WTC11 (cell line): Measurements from ENCODE around the gene RBMS2. TPM values are rescaled to one million over a fixed set of nuclear protein-coding genes. Genes with fewer than 3 reads are reported as not detected.

Experiments
- ATAC-seq: fragments of 200-7000 bp; cut with Tn5 transposase; 2 replicates; pipeline ENCODE4 v1.10.0; 2021; ENCODE audit warnings: mild to moderate bottlenecking, moderate library complexity
- CTCF ChIA-PET: fragments of 300-600 bp; sonication (Branson Sonifier 250); formaldehyde crosslinking; loops from one replicate; lab custom pipeline; 2021; ENCODE audit warnings: antibody characterized with exemption; lab: Charles Lee
- POLR2A ChIA-PET: fragments of 350-600 bp; sonication (Branson Sonifier 250); formaldehyde crosslinking; loops from one replicate; lab custom pipeline; 2021; ENCODE audit warnings: antibody characterized with exemption; lab: Charles Lee
- DNase-seq: peaks from one replicate; pipeline ENCODE4 v3.0.0; 2021; ENCODE audit warnings: low spot score
- H3K27ac Mint-ChIP-seq: 2 replicates; pipeline ENCODE4 v1.8.0; 2021; ENCODE audit warnings: mixed read lengths
- H3K27me3 Mint-ChIP-seq: 2 replicates; pipeline ENCODE4 v1.8.0; 2021; ENCODE audit warnings: low read depth, mild to moderate bottlenecking, moderate library complexity, mixed read lengths
- H3K36me3 Mint-ChIP-seq: 2 replicates; pipeline ENCODE4 v1.8.0; 2021; ENCODE audit warnings: mixed read lengths
- H3K4me1 Mint-ChIP-seq: 2 replicates; pipeline ENCODE4 v1.8.0; 2022; ENCODE audit warnings: mixed read lengths
- H3K4me3 Mint-ChIP-seq: 2 replicates; pipeline ENCODE4 v1.8.0; 2021; ENCODE audit warnings: mild to moderate bottlenecking, moderate library complexity, mixed read lengths
- H3K9me3 Mint-ChIP-seq: 2 replicates; pipeline ENCODE4 v1.8.0; 2021; ENCODE audit warnings: mixed read lengths
- AFF4 ChIP-seq: sonication (generic); formaldehyde crosslinking; IDR thresholded peaks from 2 replicates; pipeline ENCODE4 v1.8.1; 2023; ENCODE audit warnings: mild to moderate bottlenecking, missing genetic modification reagents, borderline replicate concordance
- ATF3 ChIP-seq: sonication (generic); formaldehyde crosslinking; conservative IDR thresholded peaks from 2 replicates; pipeline ENCODE4 v1.8.1; 2022; ENCODE audit warnings: mild to moderate bottlenecking, missing genetic modification reagents
- CREM ChIP-seq: sonication (generic); formaldehyde crosslinking; IDR thresholded peaks from 2 replicates; pipeline ENCODE4 v1.8.1; 2022; ENCODE audit warnings: mild to moderate bottlenecking, missing genetic modification reagents, moderate library complexity
- E2F5 ChIP-seq: sonication (generic); formaldehyde crosslinking; IDR thresholded peaks from 2 replicates; pipeline ENCODE4 v1.8.1; 2022; ENCODE audit warnings: mild to moderate bottlenecking, moderate library complexity, missing genetic modification reagents
- ELF4 ChIP-seq: sonication (generic); formaldehyde crosslinking; IDR thresholded peaks from 2 replicates; pipeline ENCODE4 v1.8.1; 2022; ENCODE audit warnings: low read depth, mild to moderate bottlenecking, moderate library complexity, missing genetic modification reagents
- EMX1 ChIP-seq: fragments of 250-450 bp; sonication (Bioruptor Pico); IDR thresholded peaks from 2 replicates; pipeline ENCODE4 v1.8.0; 2021; ENCODE audit warnings: mild to moderate bottlenecking
- ETV6 ChIP-seq: sonication (generic); formaldehyde crosslinking; IDR thresholded peaks from 2 replicates; pipeline ENCODE4 v1.8.1; 2022; ENCODE audit warnings: mild to moderate bottlenecking, missing genetic modification reagents
- GRHL2 ChIP-seq: fragments of 250-450 bp; sonication (Bioruptor Pico); IDR thresholded peaks from 2 replicates; pipeline ENCODE4 v1.8.0; 2022; ENCODE audit warnings: mild to moderate bottlenecking, moderate library complexity; ENCODE audit not compliant: insufficient replicate concordance, severe bottlenecking
- IRF2 ChIP-seq: sonication (generic); formaldehyde crosslinking; IDR thresholded peaks from 2 replicates; pipeline ENCODE4 v1.8.0; 2022; ENCODE audit warnings: low read depth, missing genetic modification reagents, borderline replicate concordance
- JAZF1 ChIP-seq: fragments of 250-450 bp; sonication (Bioruptor Pico); IDR thresholded peaks from 2 replicates; pipeline ENCODE4 v1.9.0; 2021; ENCODE audit warnings: moderate library complexity, mild to moderate bottlenecking, inconsistent platforms
- JUN ChIP-seq: sonication (generic); formaldehyde crosslinking; IDR thresholded peaks from 2 replicates; pipeline ENCODE4 v1.8.0; 2023; ENCODE audit warnings: mild to moderate bottlenecking, missing genetic modification reagents
- MAX ChIP-seq: sonication (generic); formaldehyde crosslinking; IDR thresholded peaks from 2 replicates; pipeline ENCODE4 v1.8.0; 2022; ENCODE audit warnings: mild to moderate bottlenecking, missing genetic modification reagents
- NFYB ChIP-seq: sonication (generic); formaldehyde crosslinking; conservative IDR thresholded peaks from 2 replicates; pipeline ENCODE4 v1.8.0; 2022; ENCODE audit warnings: low read depth, missing genetic modification reagents
- NR2C2 ChIP-seq: sonication (generic); formaldehyde crosslinking; IDR thresholded peaks from 2 replicates; pipeline ENCODE4 v1.8.0; 2022; ENCODE audit warnings: mild to moderate bottlenecking, missing genetic modification reagents
- NR3C1 ChIP-seq: sonication (generic); formaldehyde crosslinking; conservative IDR thresholded peaks from 2 replicates; pipeline ENCODE4 v1.8.1; 2023; ENCODE audit warnings: low read depth, mild to moderate bottlenecking, missing genetic modification reagents
- RELA ChIP-seq: sonication (generic); formaldehyde crosslinking; IDR thresholded peaks from 2 replicates; pipeline ENCODE4 v1.8.1; 2022; ENCODE audit warnings: missing genetic modification reagents, mild to moderate bottlenecking, borderline replicate concordance
- RORB ChIP-seq: fragments of 250-450 bp; sonication (Bioruptor Pico); IDR thresholded peaks from 2 replicates; pipeline ENCODE4 v1.9.0; 2021; ENCODE audit warnings: mild to moderate bottlenecking
- SMAD3 ChIP-seq: sonication (generic); formaldehyde crosslinking; IDR thresholded peaks from 2 replicates; pipeline ENCODE4 v1.8.0; 2022; ENCODE audit warnings: missing genetic modification reagents, mild to moderate bottlenecking, borderline replicate concordance
- TEAD1 ChIP-seq: sonication (generic); formaldehyde crosslinking; IDR thresholded peaks from 2 replicates; pipeline ENCODE4 v1.8.0; 2022; ENCODE audit warnings: mild to moderate bottlenecking, missing genetic modification reagents
- TP53 ChIP-seq: sonication (generic); formaldehyde crosslinking; IDR thresholded peaks from 2 replicates; pipeline ENCODE4 v1.8.1; 2023; ENCODE audit warnings: mild to moderate bottlenecking, missing genetic modification reagents
- USF1 ChIP-seq: sonication (generic); formaldehyde crosslinking; IDR thresholded peaks from 2 replicates; pipeline ENCODE4 v1.8.0; 2022; ENCODE audit warnings: mild to moderate bottlenecking, missing genetic modification reagents
- ZNF121 ChIP-seq: sonication (generic); formaldehyde crosslinking; IDR thresholded peaks from 2 replicates; pipeline ENCODE4 v1.8.0; 2023; ENCODE audit warnings: missing genetic modification reagents
- ZNF138 ChIP-seq: sonication (generic); formaldehyde crosslinking; conservative IDR thresholded peaks from 2 replicates; pipeline ENCODE4 v1.8.1; 2022; ENCODE audit warnings: mild to moderate bottlenecking, moderate library complexity, missing genetic modification reagents
- ZNF232 ChIP-seq: sonication (generic); formaldehyde crosslinking; IDR thresholded peaks from 2 replicates; pipeline ENCODE4 v1.8.0; 2022; ENCODE audit warnings: mild to moderate bottlenecking, missing genetic modification reagents
- ZNF512 ChIP-seq: sonication (generic); formaldehyde crosslinking; IDR thresholded peaks from 2 replicates; pipeline ENCODE4 v1.8.1; 2022; ENCODE audit warnings: missing genetic modification reagents, borderline replicate concordance
- total RNA-seq: library from RNA; stranded (reverse); gene quantifications from 3 replicates; pipeline ENCODE4 v1.2.3, GENCODE V29; 2021

Gene RBMS2
- total RNA-seq, 1 experiment from 2014 or later = 16.7 TPM

- no peak for ATAC-seq
- TF ChIP-seq ATF3 (CRISPR knock-in tag) = no peak
- TF ChIP-seq RORB (CRISPR knock-in tag) = no peak
- TF ChIP-seq ZNF232 (CRISPR knock-in tag) = no peak
- no peak for TF ChIP-seq MAX (CRISPR knock-in tag)
- no peak for TF ChIP-seq JUN (CRISPR knock-in tag)
- TF ChIP-seq SMAD3 (CRISPR knock-in tag) = no peak
- TF ChIP-seq TP53 (CRISPR knock-in tag) = no peak
- TF ChIP-seq NFYB = no peak
- no peak for TF ChIP-seq CREM (CRISPR knock-in tag)
- no peak for TF ChIP-seq RELA (CRISPR knock-in tag)
- no peak for TF ChIP-seq ETV6 (CRISPR knock-in tag)
- TF ChIP-seq ZNF512 (CRISPR knock-in tag) = no peak
- no peak for TF ChIP-seq NR2C2 (CRISPR knock-in tag)
- no peak for TF ChIP-seq ELF4 (CRISPR knock-in tag)
- TF ChIP-seq, all 79 proteins: peak for 0
- peaks cover 32% of the 10 kb centered on the region for H3K4me1 Mint-ChIP-seq
- CTCF ChIA-PET = interaction anchor here (0.6 to 1.7 kb wide), 14 partner anchors 8 to 174 kb away, joined by 3 to 18 read pairs (median 4); partner anchors contain the start of gene GLS2
- H3K27me3 Mint-ChIP-seq = no peaks in the 10 kb centered on the region
- H3K27ac Mint-ChIP-seq = peak overlapping the region; percentile 80
- peak overlapping the region; percentile 87 for H3K4me3 Mint-ChIP-seq
- no peaks in the 10 kb centered on the region for H3K36me3 Mint-ChIP-seq
- H3K9me3 Mint-ChIP-seq = no peaks in the 10 kb centered on the region
- DNase-seq = no peak
- POLR2A ChIA-PET = interaction anchor here (0.6 to 2.3 kb wide), 10 partner anchors 15 to 402 kb away, joined by 3 to 8 read pairs (median 4); partner anchors contain the start of gene RNF41
These were observed 421 bp upstream of the RBMS2 start for GRCh38 chr12:56521209-56521589.

GRCh38 chr12:56522411-56523193 lies 982 bp downstream of the RBMS2 start:
- peak overlapping the region; percentile 88 for H3K27ac Mint-ChIP-seq
- H3K36me3 Mint-ChIP-seq = no peaks in the 10 kb centered on the region
- ATAC-seq (peak; percentile 12; the same call in 1 of the 2 replicates), DNase-seq (no peak)
- TF ChIP-seq ELF4 (CRISPR knock-in tag) (no peak), ZNF121 (CRISPR knock-in tag) (no peak)
- CTCF ChIA-PET = interaction anchor here (0.7 to 1.6 kb wide), 7 partner anchors 9 to 114 kb away, joined by 3 to 4 read pairs (median 3); partner anchors contain the start of gene GLS2
- H3K4me1 Mint-ChIP-seq = peaks cover 45% of the 10 kb centered on the region
- H3K9me3 Mint-ChIP-seq = no peaks in the 10 kb centered on the region
- H3K27me3 Mint-ChIP-seq = no peaks in the 10 kb centered on the region
- POLR2A ChIA-PET = interaction anchor here (0.5 to 2.3 kb wide), 2 partner anchors 107 to 1120 kb away, joined by 3 to 6 read pairs; no protein-coding TSS in a partner anchor
- H3K4me3 Mint-ChIP-seq = peak overlapping the region; percentile 87

- no peak for ATAC-seq
- no peaks in the 10 kb centered on the region for H3K9me3 Mint-ChIP-seq
- H3K27ac Mint-ChIP-seq = no peak overlapping the region
- H3K4me1 Mint-ChIP-seq = peaks cover 25% of the 10 kb centered on the region
- POLR2A ChIA-PET = interaction anchor here (0.7 kb wide), 1 partner anchor 995 kb away, joined by 3 read pairs; no protein-coding TSS in a partner anchor
- CTCF ChIA-PET = no interaction called here
- H3K4me3 Mint-ChIP-seq = no peak overlapping the region
- H3K27me3 Mint-ChIP-seq = no peaks in the 10 kb centered on the region
- DNase-seq = no peak
- H3K36me3 Mint-ChIP-seq = no peaks in the 10 kb centered on the region
- no peak for TF ChIP-seq RORB (CRISPR knock-in tag)
- TF ChIP-seq JAZF1 (CRISPR knock-in tag) = no peak
- no peak for TF ChIP-seq EMX1 (CRISPR knock-in tag)
- TF ChIP-seq IRF2 (CRISPR knock-in tag) = no peak
- TF ChIP-seq GRHL2 (CRISPR knock-in tag) = no peak
- TF ChIP-seq USF1 (CRISPR knock-in tag) = no peak
- TF ChIP-seq TEAD1 (CRISPR knock-in tag) = no peak
- TF ChIP-seq AFF4 (CRISPR knock-in tag) = no peak
- no peak for TF ChIP-seq ZNF138 (CRISPR knock-in tag)
- no peak for TF ChIP-seq E2F5 (CRISPR knock-in tag)
- no peak for TF ChIP-seq NR3C1 (CRISPR knock-in tag)
These were observed 7.2 kb downstream of the RBMS2 start for GRCh38 chr12:56528846-56529245.
